Keratinocyte (primary cell): ENCODE measurements around the gene CFAP73. TPM values are rescaled to one million over a fixed set of nuclear protein-coding genes. Genes with fewer than 3 reads are reported as not detected.

Source experiments
- DNase-seq: peaks from one replicate; pipeline ENCODE4 v3.0.0-alpha.2; 2011; ENCODE audit warnings: low read depth, missing footprints, low spot score
- FAIRE-seq: peaks from 2 replicates; lab custom pipeline; 2011; peaks lifted over from hg19 to GRCh38; lab: Jason Lieb, UNC
- H2AFZ ChIP-seq: 2 replicates; pipeline ENCODE4 v1.6.0; 2012; ENCODE audit warnings: low read length, control low read depth, inconsistent platforms; ENCODE audit not compliant: control insufficient read depth
- H3K27ac ChIP-seq: 2 replicates; pipeline ENCODE4 v1.5.1; 2011; ENCODE audit warnings: low read length; ENCODE audit not compliant: control insufficient read depth, insufficient read depth
- H3K27me3 ChIP-seq: 3 replicates; pipeline ENCODE4 v1.6.0; 2011; ENCODE audit warnings: low read length; ENCODE audit not compliant: control insufficient read depth, insufficient read depth; ENCODE audit errors: extremely low read depth
- H3K36me3 ChIP-seq, 2 experiments: 2 replicates in 1 of 2; 3 replicates in 1 of 2; pipeline ENCODE4 v1.5.1; 2011; ENCODE audit warnings: low read length in 2 of 2, mild to moderate bottlenecking in 1 of 2; ENCODE audit not compliant: control insufficient read depth in 2 of 2, insufficient read depth in 2 of 2; ENCODE audit errors: extremely low read depth in 1 of 2
- H3K4me1 ChIP-seq: 3 replicates; pipeline ENCODE4 v1.5.1; 2011; ENCODE audit warnings: low read length; ENCODE audit not compliant: control insufficient read depth, insufficient read depth; ENCODE audit errors: extremely low read depth
- H3K4me2 ChIP-seq: 3 replicates; pipeline ENCODE4 v1.6.0; 2011; ENCODE audit warnings: low read depth, low read length; ENCODE audit not compliant: control insufficient read depth, insufficient read depth; ENCODE audit errors: extremely low read depth
- H3K4me3 ChIP-seq, 3 experiments: fragments of 200-600 bp in 1 of 3; sonication (generic) in 1 of 3; 2 replicates in 2 of 3; 3 replicates in 1 of 3; pipeline ENCODE4 v1.5.1; 2011 to 2016; ENCODE audit warnings: low read length in 3 of 3, mild to moderate bottlenecking in 3 of 3, control low read depth in 2 of 3, inconsistent platforms in 1 of 3, low read depth in 1 of 3, mixed read lengths in 1 of 3, mixed run types in 1 of 3, moderate library complexity in 1 of 3; ENCODE audit not compliant: control insufficient read depth in 2 of 3, insufficient read depth in 2 of 3; ENCODE audit errors: extremely low read depth in 1 of 3
- H3K79me2 ChIP-seq: 2 replicates; pipeline ENCODE4 v1.6.0; 2012; ENCODE audit warnings: low read length; ENCODE audit not compliant: control insufficient read depth, insufficient read depth
- H3K9ac ChIP-seq: 3 replicates; pipeline ENCODE4 v1.6.0; 2011; ENCODE audit warnings: low read length; ENCODE audit not compliant: control insufficient read depth, insufficient read depth; ENCODE audit errors: extremely low read depth
- H3K9me1 ChIP-seq: 3 replicates; pipeline ENCODE4 v1.6.0; 2011; ENCODE audit warnings: low read length; ENCODE audit not compliant: control insufficient read depth, insufficient read depth; ENCODE audit errors: extremely low read depth
- H3K9me3 ChIP-seq: 2 replicates; pipeline ENCODE4 v1.5.1; 2012; ENCODE audit warnings: low read depth, low read length; ENCODE audit not compliant: control insufficient read depth
- H4K20me1 ChIP-seq: 3 replicates; pipeline ENCODE4 v1.6.0; 2011; ENCODE audit warnings: low read length; ENCODE audit not compliant: control insufficient read depth, insufficient read depth; ENCODE audit errors: extremely low read depth
- CTCF ChIP-seq, 3 experiments: IDR thresholded peaks in 1 of 3; conservative IDR thresholded peaks in 1 of 3; optimal IDR thresholded peaks in 1 of 3; 2 replicates in 2 of 3; 3 replicates in 1 of 3; pipeline versions ENCODE3 to v1.5.1; 2011; ENCODE audit warnings: low read length in 3 of 3, mild to moderate bottlenecking in 3 of 3, moderate library complexity in 2 of 3, control low read depth in 1 of 3, inconsistent platforms in 1 of 3; ENCODE audit not compliant: insufficient read depth in 2 of 3; ENCODE audit errors: extremely low read depth in 1 of 3
- EZH2 ChIP-seq: IDR thresholded peaks from one replicate; pipeline ENCODE4 v1.6.1; 2012; ENCODE audit warnings: inconsistent platforms, mild to moderate bottlenecking, low read length, moderate library complexity
- dilution Hi-C: fragments of 300-500 bp; cut with MboI; formaldehyde crosslinking; loops from one replicate; pipeline ENCODE4 v1.7.0; 2020; ENCODE audit warnings: low sequenced_read_pairs; ENCODE audit not compliant: extremely low pct_ligation_motif_present
- polyA plus RNA-seq, 5 experiments: library from polyadenylated mRNA; depleted of rRNA in 3 of 5; stranded (reverse) in 3 of 5; stranded (forward) in 1 of 5; unstranded in 1 of 5; fragments of >200 nt; gene quantifications; 1 replicate in 1 of 5; 2 replicates in 3 of 5; 3 replicates in 1 of 5; pipeline versions ENCODE4 v1.2.1 to v1.2.3, GENCODE V29; 2011 to 2012; ENCODE audit warnings: missing spikeins in 2 of 5, low read depth in 1 of 5, low replicate concordance in 1 of 5

Gene CFAP73
- polyA plus RNA-seq, 1 donor (not counting 4 experiments of a cell fraction or from before 2014, with no cell fraction given): not detected

- H3K9ac ChIP-seq: peak overlapping the region; percentile 98
- FAIRE-seq (no peak), DNase-seq (no peak)
- H3K36me3 ChIP-seq: peaks cover 3 to 13% of the 10 kb centered on the region in 2 experiments
- no peaks in the 10 kb centered on the region for H4K20me1 ChIP-seq
- H3K4me2 ChIP-seq: peak overlapping the region; percentile 96
- peaks cover 14% of the 10 kb centered on the region for H3K4me1 ChIP-seq
- no peak overlapping the region for H3K27ac ChIP-seq
- dilution Hi-C loops: no loop called here
- TF ChIP-seq EZH2: no peak
- TF ChIP-seq CTCF (optimal IDR thresholded peaks at IDR 0.05 in 1 of 3, IDR thresholded peaks at IDR 0.05 in 1 of 3, conservative IDR thresholded peaks at IDR 0.05 in 1 of 3; ENCODE audit: extremely low read depth in 1 of 3, insufficient read depth in 2 of 3, low read length in 3 of 3): no peak
- H2AFZ ChIP-seq: no peak overlapping the region
- H3K9me1 ChIP-seq: no peaks in the 10 kb centered on the region
- H3K79me2 ChIP-seq: peaks cover 40% of the 10 kb centered on the region
- no peaks in the 10 kb centered on the region for H3K27me3 ChIP-seq
- H3K4me3 ChIP-seq: peak overlapping the region in 1 of 3 experiments; percentile 77
- H3K9me3 ChIP-seq: no peaks in the 10 kb centered on the region
Measured at GRCh38 chr12:113186666-113187325, 37.3 kb downstream of the CFAP73 start.

- no peak for DNase-seq
- no peak overlapping the region for H3K4me2 ChIP-seq
Measured at GRCh38 chr12:113189361-113189760, 39.8 kb downstream of the CFAP73 start.

More at GRCh38 chr12:113189361-113189760, 39.8 kb downstream of the CFAP73 start:
- Histone ChIP-seq H3K79me2 (peaks cover 15% of the 10 kb centered on the region), H3K27ac (no peak overlapping the region), H3K9me1 (no peaks in the 10 kb centered on the region), H3K36me3 (peaks cover 2 to 16% of the 10 kb centered on the region in 2 experiments), H3K4me1 (peaks cover 17% of the 10 kb centered on the region), H3K9me3 (no peaks in the 10 kb centered on the region), H4K20me1 (no peaks in the 10 kb centered on the region), H3K4me3 (no peak overlapping the region), H2AFZ (no peak overlapping the region), H3K9ac (no peak overlapping the region), H3K27me3 (no peaks in the 10 kb centered on the region)
- TF ChIP-seq EZH2 (no peak), CTCF (optimal IDR thresholded peaks at IDR 0.05 in 1 of 3, IDR thresholded peaks at IDR 0.05 in 1 of 3, conservative IDR thresholded peaks at IDR 0.05 in 1 of 3; ENCODE audit: extremely low read depth in 1 of 3, insufficient read depth in 2 of 3, low read length in 3 of 3) (no peak)
- FAIRE-seq: no peak
- dilution Hi-C loops: no loop called here
